ENCODE data around the gene RPS27A. TPM values are rescaled to one million over a fixed set of nuclear protein-coding genes. Genes with fewer than 3 reads are reported as not detected.
"Not testable (repeated sequence)": the region's sequence is repeated elsewhere in the genome, so short reads cannot be mapped to it uniquely, and the experiment has no call there.

RPS27A gene
- 704 and 782 TPM in 2 replicates for total RNA-seq

DNA sequence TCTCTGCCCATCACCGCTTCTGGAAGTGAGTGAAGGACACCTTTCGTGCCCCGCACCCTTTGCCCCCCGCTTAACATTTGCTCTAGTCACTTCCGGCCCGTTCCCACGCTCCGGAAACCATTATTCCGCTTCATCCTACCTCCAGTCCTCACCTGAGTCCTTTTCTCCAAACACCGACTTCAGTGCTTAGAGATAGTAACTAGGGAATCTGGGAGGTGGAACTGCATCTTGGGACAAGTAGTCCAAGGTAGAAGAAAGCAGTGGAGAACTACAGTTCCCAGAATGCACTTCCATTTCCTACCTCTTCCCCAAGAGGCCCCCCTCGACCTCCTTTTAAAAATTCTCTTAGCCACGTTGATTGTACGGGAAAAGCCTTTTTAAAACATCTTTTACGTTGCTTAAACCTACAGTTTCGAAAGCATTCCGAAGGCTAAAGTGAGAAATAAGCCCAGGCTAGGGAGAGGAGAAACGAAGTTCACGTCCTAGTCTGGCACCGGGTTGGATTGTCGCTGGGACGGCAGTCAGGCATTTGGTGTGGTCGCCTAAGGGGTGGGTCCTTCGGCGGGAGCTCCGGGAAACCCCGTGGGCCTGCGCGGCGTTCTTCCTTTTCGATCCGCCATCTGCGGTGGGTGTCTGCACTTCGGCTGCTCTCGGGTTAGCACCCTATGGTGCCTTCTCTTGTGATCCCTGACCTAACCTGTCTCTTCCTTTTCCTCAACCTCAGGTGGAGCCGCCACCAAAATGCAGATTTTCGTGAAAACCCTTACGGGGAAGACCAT lies at the start of gene RPS27A, which contains the start of gene CLHC1:
Gene RPS27A (plus strand): TSS at position 605 of the 779 bp plus-strand sequence. CDS start 137 bp downstream, at position 742.
Gene CLHC1 (minus strand): TSS at position 210 of the 779 bp plus-strand sequence. CDS start 9,882 bp downstream, outside the sequence.
- peak; percentile 93 to 96 for DNase-seq (ENCODE audit: low read depth in 2 of 2)

DNA sequence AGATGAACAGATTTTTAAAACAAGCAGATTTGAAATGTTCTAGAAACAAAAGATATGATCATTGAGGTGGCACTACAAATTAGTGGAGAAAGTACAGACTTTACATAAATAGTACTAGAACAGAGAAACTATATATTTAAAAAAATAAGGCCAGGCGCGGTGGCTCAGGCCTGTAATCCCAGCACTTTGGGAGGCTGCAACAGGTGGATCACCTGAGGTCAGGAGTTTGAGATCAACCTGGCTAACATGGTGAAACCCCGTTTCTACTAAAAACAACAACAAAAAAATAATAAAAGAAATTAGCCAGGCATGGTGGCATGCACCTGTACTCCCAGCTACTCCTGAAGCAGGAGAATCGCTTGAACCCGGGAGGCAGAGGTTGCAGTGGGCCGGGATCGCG lies 45.7 kb upstream of the RPS27A start:
- not testable (repeated sequence) for DNase-seq (ENCODE audit: low read depth in 2 of 2)

DNA sequence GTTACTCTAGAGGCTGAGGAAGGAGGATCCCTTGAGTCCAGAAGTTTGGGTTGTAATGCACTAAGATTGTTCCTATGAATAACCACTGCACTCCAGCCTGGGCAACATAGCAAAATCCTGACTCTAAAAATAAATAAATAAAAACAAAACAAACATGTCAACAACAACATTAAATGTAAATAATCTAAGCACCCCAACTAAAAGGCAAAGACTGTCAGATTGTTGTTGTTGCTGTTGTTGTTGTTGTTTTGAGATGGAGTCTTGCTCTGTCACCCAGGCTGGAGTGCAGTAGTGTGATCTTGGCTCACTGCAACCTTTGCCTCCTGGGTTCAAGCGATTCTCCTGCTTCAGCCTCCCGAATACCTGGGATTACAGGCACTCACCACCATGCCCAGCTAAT lies 40.6 kb upstream of the RPS27A start:
- DNase-seq (ENCODE audit: low read depth in 2 of 2), result not testable (repeated sequence)

DNA sequence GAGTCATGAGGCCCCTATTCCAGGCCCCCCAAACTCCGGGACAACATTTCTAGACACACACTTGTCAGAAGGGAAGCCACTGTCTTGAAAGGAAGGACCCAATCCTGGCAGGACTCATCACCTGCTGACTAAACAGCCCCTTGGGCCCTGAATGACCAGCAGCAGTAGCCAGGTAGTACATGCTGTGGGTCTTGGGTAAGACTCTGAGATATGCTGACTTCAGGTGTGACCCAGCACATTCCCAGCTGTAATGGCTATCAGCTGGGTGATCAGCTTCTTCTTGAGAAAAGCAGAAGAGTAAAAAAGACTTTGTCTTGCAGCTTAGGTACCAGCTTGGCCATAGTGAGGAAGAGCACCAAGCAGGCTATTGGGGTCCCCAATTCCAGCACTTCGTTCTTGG lies 36.0 kb upstream of the RPS27A start:
- DNase-seq (ENCODE audit: low read depth in 2 of 2), result no peak

DNA sequence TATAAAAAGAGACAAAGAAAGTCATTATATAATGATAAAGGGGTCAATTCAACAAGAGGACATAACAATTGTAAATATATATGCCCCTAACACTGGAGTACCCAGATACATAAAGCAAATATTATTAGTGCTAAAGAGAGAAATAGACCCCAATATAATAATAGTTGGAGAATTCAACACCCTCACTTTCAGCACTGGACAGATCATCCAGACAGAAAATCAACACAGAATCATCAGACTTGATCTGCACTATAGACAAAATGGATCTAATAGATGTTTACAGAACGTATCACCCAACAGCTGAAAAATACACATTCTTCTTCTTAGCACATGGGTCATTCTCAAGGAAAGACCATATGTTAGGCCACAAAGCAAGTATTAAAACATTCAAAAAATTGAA lies 32.1 kb upstream of the RPS27A start:
- no peak for DNase-seq (ENCODE audit: low read depth in 2 of 2)

DNA sequence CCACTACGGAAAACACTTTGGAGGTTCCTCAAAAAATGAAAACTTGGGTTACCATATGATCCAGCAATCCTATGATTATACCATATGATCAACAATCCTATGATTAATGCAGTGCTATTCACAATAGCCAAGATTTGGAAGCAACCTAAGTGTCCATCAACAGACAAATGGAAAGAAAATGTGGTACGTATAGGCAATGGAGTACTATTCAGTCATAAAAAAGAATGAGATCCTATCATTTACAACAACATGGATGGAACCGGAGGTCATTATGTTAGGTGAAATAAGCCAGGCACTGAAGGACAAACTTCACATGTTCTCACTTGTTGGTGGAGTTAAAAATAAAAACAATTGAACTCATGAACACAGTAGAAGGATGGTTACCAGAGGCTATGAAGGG lies 28.0 kb upstream of the RPS27A start:
- no peak for DNase-seq (ENCODE audit: low read depth in 2 of 2)

DNA sequence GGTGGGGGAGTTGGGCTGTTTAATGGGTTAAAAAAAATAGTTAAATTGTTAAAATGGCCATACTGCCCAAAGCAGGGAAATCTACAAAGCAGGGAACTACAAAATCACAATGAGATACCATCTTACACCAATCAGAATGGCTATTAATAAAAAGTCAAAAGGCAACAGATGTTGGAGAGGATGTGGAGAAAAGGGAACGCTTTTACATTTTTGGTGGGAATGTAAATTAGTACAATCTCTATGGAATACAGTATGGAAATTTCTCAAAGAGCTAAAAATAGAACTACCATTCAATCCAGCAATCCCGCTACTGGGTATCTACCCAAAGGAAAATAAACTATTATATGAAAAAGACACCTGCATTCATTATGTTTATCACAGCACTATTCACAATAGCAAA lies 27.5 kb upstream of the RPS27A start:
- no peak for DNase-seq (ENCODE audit: low read depth in 2 of 2)

DNA sequence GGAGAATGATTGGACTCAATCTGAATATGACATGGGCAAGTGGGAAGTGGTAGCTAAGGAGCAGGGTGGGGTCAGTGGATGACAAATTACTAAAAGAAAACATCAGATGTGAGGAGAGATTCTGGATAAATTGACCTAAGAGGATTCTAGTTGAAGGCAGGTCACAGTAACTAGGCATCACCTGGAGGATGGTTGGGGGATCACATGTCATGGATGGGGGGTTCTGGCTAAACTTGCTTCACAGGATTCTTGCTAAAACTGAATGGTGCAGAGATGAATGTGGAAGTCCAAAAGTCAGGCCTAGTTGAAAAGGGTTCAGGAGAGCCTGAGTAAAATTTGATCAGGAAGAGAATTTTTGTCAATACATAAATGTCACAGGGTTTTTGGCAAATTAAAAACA lies 18.7 kb upstream of the RPS27A start:
- DNase-seq (ENCODE audit: low read depth in 2 of 2), result no peak

DNA sequence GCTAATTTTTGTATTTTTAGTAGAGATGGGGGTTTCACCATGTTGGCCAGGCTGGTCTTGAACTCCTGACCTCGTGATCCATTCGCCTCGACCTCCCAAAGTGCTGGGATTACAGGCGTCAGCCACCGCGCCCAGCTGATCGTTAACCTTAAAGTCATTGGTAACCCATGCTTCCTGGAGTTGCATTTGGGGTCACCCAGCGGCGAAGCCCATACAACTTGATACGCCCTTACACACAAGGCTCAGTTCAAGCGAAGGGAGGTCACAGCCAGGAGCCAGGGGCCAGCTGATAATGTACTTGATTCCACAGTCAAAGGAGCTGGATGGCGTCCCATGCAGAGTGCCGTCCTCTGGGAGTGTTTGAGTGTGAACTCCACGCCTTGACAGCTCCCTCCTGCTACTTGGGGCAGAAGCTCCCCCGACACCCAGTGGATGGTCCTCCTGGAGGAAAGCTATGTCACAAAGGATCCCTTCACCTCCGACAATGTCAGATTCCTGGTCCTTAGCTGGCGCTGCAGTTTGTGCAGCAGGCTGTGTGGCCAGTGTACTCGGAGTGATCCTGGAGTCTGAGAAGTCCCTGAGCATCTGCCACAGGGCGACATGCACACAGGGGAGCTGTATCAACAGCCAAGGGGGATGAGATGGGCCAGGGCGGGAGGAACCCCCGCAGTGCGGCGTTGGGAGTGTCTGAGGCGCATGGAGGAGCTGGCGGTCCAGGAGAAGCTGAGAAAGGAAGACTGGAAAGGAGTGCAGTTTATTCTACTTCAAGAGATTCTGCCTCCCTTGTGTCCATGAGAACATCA lies 8.3 kb upstream of the RPS27A start:
- DNase-seq (ENCODE audit: low read depth in 2 of 2), result no peak

DNA sequence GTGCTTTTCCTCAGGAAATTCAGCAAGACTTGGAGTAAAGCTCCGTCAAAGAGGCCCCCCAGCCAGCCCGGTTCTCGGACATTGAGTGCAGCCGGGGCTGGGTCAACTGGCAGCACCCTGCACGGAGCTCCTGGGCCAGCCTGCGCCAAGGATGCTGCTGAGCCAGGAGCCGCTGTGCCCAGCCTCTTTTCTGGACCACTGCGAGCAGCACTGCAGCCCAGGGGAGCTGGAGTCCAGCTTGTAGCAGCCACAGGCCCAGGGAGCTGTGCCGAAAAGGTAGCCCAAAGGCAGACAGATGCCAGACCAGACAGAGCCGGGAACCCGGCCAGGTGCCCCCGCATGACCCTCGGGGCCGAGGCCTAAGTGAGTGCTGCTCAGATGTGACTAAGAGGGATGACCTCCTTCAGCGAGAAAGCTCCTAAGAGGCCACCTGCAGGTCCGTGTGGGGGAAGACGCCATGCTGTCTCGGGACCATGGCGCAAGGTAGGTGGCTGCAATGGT lies 7.7 kb upstream of the RPS27A start:
- no peak for DNase-seq (ENCODE audit: low read depth in 2 of 2)

DNA sequence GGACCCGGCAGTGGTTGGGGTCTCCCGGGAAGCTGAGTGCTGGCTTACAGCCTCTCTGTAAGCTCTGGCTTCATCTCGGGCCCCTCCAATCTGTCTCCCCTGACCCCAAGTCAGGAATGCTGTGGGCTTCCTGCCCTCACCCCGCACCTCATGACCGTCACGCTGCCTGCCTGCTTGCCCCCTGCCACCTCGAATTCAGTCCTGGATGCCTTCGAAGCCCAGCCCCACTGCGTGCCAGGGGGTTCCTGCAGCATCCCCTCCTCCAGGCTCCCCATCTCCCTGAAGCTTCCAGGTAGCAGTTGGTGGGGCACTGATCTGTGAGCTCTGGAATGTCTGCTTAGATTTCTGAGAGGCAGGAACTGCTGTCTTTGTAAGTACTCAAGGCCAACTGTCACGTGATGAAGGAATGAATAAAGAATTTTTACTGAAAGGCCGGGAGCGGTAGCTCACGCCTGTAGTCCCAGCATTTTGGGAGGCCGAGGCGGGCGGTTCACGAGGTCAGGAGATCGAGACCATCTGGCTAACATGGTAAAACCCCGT lies 6.9 kb upstream of the RPS27A start:
- no peak for DNase-seq (ENCODE audit: low read depth in 2 of 2)

DNA sequence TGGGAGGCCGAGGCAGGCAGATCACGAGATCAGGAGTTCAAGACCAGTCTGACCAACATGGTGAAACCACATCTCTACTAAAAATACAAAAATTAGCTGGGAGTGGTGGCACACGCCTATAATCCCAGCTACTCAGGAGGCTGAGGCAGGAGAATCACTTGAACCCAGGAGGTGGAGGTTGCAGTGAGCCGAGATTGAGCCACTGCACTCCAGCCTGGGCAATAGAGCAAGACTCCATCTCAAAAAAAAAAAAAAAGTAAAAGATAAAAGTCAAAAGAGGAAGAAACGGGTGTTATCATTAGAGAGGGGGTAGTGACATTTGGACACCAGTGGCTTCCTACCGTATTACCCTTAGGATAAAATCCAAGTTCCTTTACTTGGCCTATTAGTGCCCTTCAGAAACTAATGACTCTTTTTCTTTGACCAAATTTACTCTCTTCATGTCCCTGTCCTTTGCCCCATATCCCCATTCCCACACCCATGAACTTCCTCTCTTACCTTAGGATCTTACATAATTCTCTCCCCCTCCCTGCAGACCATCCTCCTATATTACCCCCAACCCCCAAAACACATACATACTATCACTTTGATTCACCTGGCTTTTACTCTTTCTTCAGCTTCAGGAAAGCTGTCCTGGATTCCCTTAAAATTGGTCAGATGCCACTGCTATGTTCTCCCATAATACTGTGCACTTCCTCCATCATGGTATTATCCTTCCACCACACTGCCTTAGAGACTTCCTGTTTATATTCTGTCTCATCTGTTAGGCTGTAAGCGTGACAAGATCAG lies 4.9 kb upstream of the RPS27A start:
- DNase-seq (ENCODE audit: low read depth in 2 of 2), result peak; percentile 61 to 85

DNA sequence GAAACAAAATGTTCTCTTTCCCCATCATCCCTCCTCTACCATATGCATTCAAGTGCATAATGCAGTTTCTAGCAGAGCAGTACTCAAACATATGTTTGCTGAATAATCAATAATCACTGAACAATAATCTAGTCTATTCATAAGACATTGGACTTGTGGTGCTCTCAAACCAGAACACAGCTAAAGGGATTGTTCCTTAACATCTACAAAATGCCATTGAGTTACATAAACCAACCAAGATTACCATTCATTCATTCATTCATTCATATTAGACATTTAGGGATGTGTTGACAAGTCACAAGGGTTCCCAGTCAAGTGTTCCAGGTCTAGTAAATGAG lies 4.3 kb upstream of the RPS27A start:
- no peak for DNase-seq (ENCODE audit: low read depth in 2 of 2)

DNA sequence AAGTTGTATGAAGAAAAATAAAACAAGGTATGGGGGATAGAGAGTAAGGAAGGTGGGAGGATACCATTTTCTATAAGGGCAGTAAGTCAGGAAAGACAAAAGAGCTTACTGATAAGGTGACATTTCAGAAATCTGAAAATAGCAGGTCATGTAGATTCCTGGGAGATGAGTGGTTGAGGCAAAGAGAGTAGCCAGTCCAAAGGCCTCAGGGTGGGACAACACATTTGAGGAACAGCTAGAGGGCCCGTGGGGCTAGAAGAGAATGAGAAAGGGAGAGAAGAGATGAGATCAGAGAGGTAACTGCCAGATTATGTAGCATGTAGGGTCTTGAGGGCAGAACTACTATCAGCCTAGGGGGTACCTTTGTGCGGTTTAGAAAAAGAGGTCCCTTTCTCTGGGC lies 3.3 kb upstream of the RPS27A start:
- no peak for DNase-seq (ENCODE audit: low read depth in 2 of 2)

DNA sequence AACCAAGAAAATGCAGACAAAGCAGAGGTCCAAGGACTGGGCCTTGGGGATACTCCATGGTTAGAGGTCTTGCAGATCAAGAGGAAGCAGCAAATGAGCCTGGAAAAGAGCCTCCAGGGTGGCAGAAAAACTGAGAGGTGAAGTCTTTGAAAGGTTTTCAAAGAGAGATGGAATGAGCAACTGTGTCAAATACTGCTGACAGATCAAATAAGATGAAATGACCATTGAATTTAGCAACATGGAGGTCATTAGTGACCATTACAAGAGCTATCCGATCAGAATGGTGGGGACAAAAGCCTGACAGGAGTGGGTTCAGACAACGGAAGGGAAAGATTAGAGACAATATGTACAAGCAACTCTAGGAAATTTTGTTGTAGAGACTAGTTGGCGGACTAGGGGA lies 1.9 kb upstream of the RPS27A start:
- DNase-seq (ENCODE audit: low read depth in 2 of 2), result no peak

DNA sequence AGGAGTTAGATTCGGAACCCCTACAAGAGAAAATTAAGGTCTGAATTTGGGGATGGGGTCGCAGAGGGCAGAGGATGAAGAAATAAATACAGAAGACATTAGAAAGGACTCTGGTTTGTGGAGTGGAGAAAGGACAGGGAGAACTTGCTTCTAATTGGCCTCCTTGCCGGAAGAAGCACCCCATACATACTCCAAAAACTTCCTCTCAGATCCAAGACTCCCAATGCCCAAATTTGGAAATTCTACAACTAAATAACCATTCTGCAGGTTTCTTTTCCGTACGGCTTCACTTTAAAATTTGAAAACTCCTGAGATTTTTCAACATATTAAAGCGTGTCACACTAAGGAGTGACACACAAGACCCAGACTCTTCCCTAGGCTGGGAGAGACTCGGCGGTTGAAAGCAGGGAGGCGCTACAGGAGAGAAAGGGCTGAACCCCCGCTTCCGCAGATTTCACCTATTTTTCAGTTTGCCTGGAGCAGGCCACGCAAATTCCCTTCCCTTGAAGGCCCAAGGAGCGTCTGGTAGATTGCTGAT lies 873 bp upstream of the RPS27A start:
- no peak for DNase-seq (ENCODE audit: low read depth in 2 of 2)

DNA sequence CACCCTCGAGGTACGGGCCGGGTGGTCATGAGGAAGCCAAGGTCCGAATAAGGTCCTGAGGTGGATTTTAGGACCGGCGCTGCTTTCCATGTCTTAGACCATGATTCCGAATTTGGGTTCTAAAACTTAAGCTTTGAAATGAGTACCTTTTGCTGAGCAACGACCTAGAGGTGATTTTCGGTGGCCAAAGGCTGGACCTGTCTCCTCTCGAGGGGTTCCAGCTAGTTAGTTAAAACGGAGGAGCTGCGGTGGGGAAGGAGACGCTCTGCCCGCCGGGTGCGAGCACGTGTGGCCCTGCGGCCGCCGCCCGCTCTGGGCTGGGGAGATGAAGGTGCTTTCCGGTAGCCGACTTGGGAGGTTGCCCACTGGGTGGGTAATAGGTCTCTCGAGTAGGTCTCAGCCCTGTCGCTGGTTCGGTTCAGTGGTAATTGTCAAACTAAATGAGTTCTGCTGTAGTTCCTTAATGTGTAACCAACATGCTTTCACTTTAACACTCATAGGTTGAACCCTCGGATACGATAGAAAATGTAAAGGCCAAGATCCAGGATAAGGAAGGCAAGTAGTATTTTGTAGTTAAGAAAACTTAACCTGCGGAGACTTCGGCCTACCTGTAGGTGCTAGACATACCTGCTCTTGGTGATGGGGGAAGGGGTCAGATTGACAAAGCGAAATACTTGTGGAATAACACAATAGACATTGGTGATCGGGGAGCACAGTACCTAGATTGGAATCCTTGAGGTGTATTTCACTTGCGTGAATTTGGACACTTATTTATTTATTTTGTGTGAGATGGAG lies 572 bp downstream of the RPS27A start:
- DNase-seq (ENCODE audit: low read depth in 2 of 2), result peak; percentile 48 to 49

DNA sequence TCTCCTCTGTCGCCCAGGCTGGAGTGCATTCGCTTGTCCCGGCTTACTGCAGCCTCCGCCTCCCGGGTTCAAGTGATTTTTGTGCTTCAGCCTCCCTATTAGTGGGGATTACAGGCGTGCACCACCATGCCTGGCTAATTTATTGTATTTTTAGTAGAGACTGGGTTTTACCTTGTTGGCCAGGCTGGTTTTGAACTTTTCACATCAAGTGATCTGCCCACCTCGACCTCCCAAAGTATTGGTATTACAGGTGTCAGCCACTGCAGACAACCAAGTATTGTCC lies 1.1 kb downstream of the RPS27A start:
- no peak for DNase-seq (ENCODE audit: low read depth in 2 of 2)

DNA sequence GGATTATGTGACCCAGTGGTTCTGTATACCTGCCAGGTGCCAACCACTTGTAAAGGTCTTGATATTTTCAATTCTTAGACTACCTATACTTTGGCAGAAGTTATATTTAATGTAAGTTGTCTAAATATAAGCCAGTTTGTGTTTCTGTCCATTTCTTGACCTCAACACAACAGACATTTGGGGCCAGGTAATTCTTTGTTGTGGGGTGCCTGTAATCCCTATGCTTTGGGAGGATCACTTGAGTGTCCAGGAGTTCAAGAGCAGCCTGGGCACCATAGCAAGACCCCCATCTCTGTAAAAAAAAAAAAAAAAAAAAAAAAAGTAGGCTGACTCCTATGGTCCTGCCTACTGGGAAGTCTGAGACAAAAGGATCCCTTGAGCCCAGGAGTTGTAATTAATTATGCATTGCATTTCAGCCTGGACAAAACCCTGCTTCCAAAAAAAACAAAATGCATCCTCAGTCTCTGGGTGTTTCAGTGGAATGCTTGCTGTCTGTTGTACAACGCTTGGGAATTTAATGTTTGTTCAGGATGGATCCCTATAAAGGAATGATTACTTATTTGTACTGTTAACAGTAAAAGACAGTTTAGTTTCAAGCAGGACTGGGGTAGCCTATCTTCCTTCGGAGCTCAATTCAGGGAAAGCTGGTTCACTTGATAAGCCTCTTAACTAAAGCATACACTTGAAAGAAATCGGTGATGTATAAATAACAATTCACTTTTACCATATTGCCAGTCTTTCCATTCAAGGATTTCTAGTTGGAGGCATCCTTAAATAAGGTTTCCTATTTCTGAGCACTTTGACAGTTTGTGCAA lies 3.4 kb downstream of the RPS27A start:
- DNase-seq (ENCODE audit: low read depth in 2 of 2), result no peak

DNA sequence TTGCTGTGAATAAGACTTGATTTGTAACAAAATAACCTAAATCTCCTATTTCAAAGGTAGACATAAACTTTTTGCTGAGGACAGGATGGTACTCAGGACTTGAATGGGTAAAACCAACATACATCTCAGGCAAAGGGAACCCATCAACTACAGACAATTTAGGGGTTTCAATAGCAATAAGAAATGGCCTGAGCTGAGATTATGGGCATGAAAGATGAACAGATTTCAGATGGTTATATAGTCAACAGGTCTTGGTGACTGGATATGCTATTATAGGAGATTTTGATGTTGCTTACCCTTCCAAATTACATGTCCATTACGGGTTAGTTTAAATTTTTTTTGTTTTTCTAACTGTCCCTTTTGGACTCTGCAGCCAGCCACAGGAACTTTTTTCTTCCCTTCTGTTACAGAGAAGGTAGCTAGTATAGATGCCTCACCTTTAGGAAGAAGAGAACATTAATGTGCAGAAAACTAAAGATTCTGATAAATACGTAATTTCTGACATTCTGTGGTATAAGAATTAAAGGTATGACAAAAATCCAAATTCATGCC lies 4.6 kb downstream of the RPS27A start:
- no peak for DNase-seq (ENCODE audit: low read depth in 2 of 2)
